ENCODE results near the gene FRMPD4.

FRMPD4 gene

GRCh38 chrX:12329476-12329875 is 191.2 kb downstream of the FRMPD4 start:
- ATAC-seq: no peak
- TF ChIP-seq POU6F1 (CRISPR knock-in tag; IDR thresholded peaks at IDR 0.05; ENCODE audit: borderline replicate concordance, low read depth) (no peak), ZC3H10 (CRISPR knock-in tag; IDR thresholded peaks at IDR 0.05) (no peak), PATZ1 (CRISPR knock-in tag; IDR thresholded peaks at IDR 0.05; ENCODE audit: borderline replicate concordance) (no peak), TSHZ2 (CRISPR knock-in tag; IDR thresholded peaks at IDR 0.05) (no peak), ZNF70 (CRISPR knock-in tag; IDR thresholded peaks at IDR 0.05) (no peak), ARNTL (CRISPR knock-in tag; IDR thresholded peaks at IDR 0.05; ENCODE audit: borderline replicate concordance, low read depth) (no peak), TCF4 (CRISPR knock-in tag; IDR thresholded peaks at IDR 0.05; ENCODE audit: borderline replicate concordance) (no peak), CREB5 (CRISPR knock-in tag; IDR thresholded peaks at IDR 0.05; ENCODE audit: low read depth) (no peak), ESRRG (CRISPR knock-in tag; IDR thresholded peaks at IDR 0.05) (no peak), ZNF8 (CRISPR knock-in tag; IDR thresholded peaks at IDR 0.05) (no peak), PPARA (CRISPR knock-in tag; IDR thresholded peaks at IDR 0.05; ENCODE audit: borderline replicate concordance) (no peak), RARB (CRISPR knock-in tag; IDR thresholded peaks at IDR 0.05) (no peak), ZNF565 (CRISPR knock-in tag; conservative IDR thresholded peaks at IDR 0.05; ENCODE audit: low read depth) (no peak), ISL1 (CRISPR knock-in tag; IDR thresholded peaks at IDR 0.05) (no peak), CSRNP3 (CRISPR knock-in tag; IDR thresholded peaks at IDR 0.05) (no peak), CSDC2 (CRISPR knock-in tag; IDR thresholded peaks at IDR 0.05) (no peak)

GRCh38 chrX:12330841-12331240 is 192.6 kb downstream of the FRMPD4 start:
- no peak for ATAC-seq
- TF ChIP-seq CSDC2 (CRISPR knock-in tag; IDR thresholded peaks at IDR 0.05) (no peak), PATZ1 (CRISPR knock-in tag; IDR thresholded peaks at IDR 0.05; ENCODE audit: borderline replicate concordance) (no peak), ZFP30 (CRISPR knock-in tag; IDR thresholded peaks at IDR 0.05) (no peak), ZNF70 (CRISPR knock-in tag; IDR thresholded peaks at IDR 0.05) (no peak), OSR1 (CRISPR knock-in tag; IDR thresholded peaks at IDR 0.05) (no peak), RARB (CRISPR knock-in tag; IDR thresholded peaks at IDR 0.05) (no peak), CREB5 (CRISPR knock-in tag; IDR thresholded peaks at IDR 0.05; ENCODE audit: low read depth) (no peak), SNAI2 (CRISPR knock-in tag; IDR thresholded peaks at IDR 0.05) (no peak), ISL1 (CRISPR knock-in tag; IDR thresholded peaks at IDR 0.05) (no peak), POU6F1 (CRISPR knock-in tag; IDR thresholded peaks at IDR 0.05; ENCODE audit: borderline replicate concordance, low read depth) (no peak), PPARA (CRISPR knock-in tag; IDR thresholded peaks at IDR 0.05; ENCODE audit: borderline replicate concordance) (no peak), CSRNP3 (CRISPR knock-in tag; IDR thresholded peaks at IDR 0.05) (no peak), ZNF565 (CRISPR knock-in tag; conservative IDR thresholded peaks at IDR 0.05; ENCODE audit: low read depth) (no peak), GLIS3 (CRISPR knock-in tag; IDR thresholded peaks at IDR 0.05) (no peak)

All from SK-N-SH treated with all-trans-retinoic acid at 6 μM for 48 hours (cell line).